Measurements from ENCODE around the gene NAT9.

DNA sequence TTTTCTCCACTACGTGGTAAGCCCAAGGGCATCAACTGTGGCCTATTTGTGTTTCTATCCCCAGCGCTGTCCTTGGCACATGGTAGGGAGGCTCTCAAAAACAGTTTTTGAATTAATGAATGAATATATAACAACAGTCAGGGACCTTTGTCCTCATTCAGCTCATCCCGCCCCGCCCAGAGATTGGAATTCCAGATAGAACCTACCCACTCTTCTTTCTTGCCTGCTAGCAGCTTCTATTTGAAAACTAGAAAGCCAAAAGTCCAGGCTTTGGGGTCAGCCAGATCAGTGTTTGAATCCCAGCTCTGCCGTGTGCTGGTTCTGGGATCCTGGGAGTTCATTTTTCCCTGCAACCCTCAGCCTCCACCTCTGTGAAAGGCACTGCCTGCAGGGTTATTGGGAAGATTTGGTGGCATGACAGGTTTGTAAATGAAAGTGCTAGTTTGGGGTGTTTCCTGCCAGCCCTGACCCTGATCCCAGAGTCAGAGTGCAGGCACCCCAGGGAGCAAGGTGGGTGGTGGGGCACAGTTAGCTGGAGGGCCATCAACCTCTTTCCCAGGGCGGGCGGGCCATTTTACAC lies 23.2 kb downstream of the NAT9 start:
- TF ChIP-seq, protein P1, sequence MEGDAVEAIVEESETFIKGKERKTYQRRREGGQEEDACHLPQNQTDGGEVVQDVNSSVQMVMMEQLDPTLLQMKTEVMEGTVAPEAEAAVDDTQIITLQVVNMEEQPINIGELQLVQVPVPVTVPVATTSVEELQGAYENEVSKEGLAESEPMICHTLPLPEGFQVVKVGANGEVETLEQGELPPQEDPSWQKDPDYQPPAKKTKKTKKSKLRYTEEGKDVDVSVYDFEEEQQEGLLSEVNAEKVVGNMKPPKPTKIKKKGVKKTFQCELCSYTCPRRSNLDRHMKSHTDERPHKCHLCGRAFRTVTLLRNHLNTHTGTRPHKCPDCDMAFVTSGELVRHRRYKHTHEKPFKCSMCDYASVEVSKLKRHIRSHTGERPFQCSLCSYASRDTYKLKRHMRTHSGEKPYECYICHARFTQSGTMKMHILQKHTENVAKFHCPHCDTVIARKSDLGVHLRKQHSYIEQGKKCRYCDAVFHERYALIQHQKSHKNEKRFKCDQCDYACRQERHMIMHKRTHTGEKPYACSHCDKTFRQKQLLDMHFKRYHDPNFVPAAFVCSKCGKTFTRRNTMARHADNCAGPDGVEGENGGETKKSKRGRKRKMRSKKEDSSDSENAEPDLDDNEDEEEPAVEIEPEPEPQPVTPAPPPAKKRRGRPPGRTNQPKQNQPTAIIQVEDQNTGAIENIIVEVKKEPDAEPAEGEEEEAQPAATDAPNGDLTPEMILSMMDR (IDR thresholded peaks at IDR 0.05), result no peak
- no peak for TF ChIP-seq POLR2A (IDR thresholded peaks at IDR 0.05)
